Natural killer cell (primary cell): ENCODE results near the gene ARHGAP12. TPM values are rescaled to one million over a fixed set of nuclear protein-coding genes. Genes with fewer than 3 reads are reported as not detected.

Experiments used
- ATAC-seq, 3 donors: fragments of 150-1000 bp in 2 of 3; fragments of 200-7000 bp in 1 of 3; cut with Tn5 transposase; 1 replicate in 1 of 3; 2 replicates in 2 of 3; pipeline ENCODE4 v1.10.0; 2021; ENCODE audit warnings: mild to moderate bottlenecking in 2 of 3, moderate library complexity in 2 of 3
- DNase-seq, 2 donors: peaks; one replicate each; pipeline versions ENCODE4 v3.0.0 to v3.0.0-alpha.2; 2013 to 2021; ENCODE audit warnings: mixed read lengths in 1 of 2
- H3K27ac ChIP-seq: one replicate; pipeline ENCODE4 v1.5.1; 2013; ENCODE audit warnings: mild to moderate bottlenecking, low read length
- H3K27me3 ChIP-seq: one replicate; pipeline ENCODE4 v1.6.1; 2013; ENCODE audit warnings: low read length; ENCODE audit not compliant: control insufficient read depth, insufficient read depth
- H3K36me3 ChIP-seq: one replicate; pipeline ENCODE4 v1.6.1; 2013; ENCODE audit warnings: low read length; ENCODE audit not compliant: control insufficient read depth, insufficient read depth
- H3K4me1 ChIP-seq: one replicate; pipeline ENCODE4 v1.6.1; 2013; ENCODE audit warnings: low read length; ENCODE audit not compliant: control insufficient read depth, insufficient read depth
- H3K4me3 ChIP-seq: one replicate; pipeline ENCODE4 v1.5.1; 2013; ENCODE audit warnings: low read length
- H3K9me3 ChIP-seq: one replicate; pipeline ENCODE4 v1.6.1; 2013; ENCODE audit warnings: low read length; ENCODE audit not compliant: control insufficient read depth, insufficient read depth
- H3K27ac Mint-ChIP-seq, 2 donors: one replicate each; pipeline ENCODE4 v1.8.0; 2022; ENCODE audit warnings: mild to moderate bottlenecking in 2 of 2, mixed read lengths in 2 of 2, moderate library complexity in 1 of 2
- H3K27me3 Mint-ChIP-seq, 2 donors: one replicate each; pipeline ENCODE4 v1.8.0; 2022; ENCODE audit warnings: low read depth in 2 of 2, mixed read lengths in 2 of 2
- H3K36me3 Mint-ChIP-seq: one replicate; pipeline ENCODE4 v1.8.0; 2022; ENCODE audit warnings: mixed read lengths
- H3K4me1 Mint-ChIP-seq, 2 donors: one replicate each; pipeline ENCODE4 v1.8.0; 2022; ENCODE audit warnings: mixed read lengths in 2 of 2
- H3K4me3 Mint-ChIP-seq: one replicate; pipeline ENCODE4 v1.8.0; 2022; ENCODE audit warnings: mild to moderate bottlenecking, moderate library complexity, mixed read lengths
- H3K9me3 Mint-ChIP-seq, 2 donors: one replicate each; pipeline ENCODE4 v1.8.0; 2022; ENCODE audit warnings: mixed read lengths in 2 of 2
- WGBS: methylation state at CpG from one replicate; pipeline ENCODE4 v1.1.7; 2013; ENCODE audit warnings: missing lambda C conversion rate; ENCODE audit not compliant: insufficient coverage; 5-methylcytosine and 5-hydroxymethylcytosine counted together
- intact Hi-C: fragments of 100-400 bp; cut with micrococcal nuclease; formaldehyde crosslinking; loops from one replicate; pipeline ENCODE4 v1.14.2; 2022
- total RNA-seq, 4 donors: library from RNA; stranded (reverse); fragments of 120-200 nt in 1 of 4; gene quantifications; one replicate each; pipeline versions ENCODE4 v1.2.3 to v1.2.4, GENCODE V29; 2013 to 2022
- TF ChIP-seq, protein P1 (sequence below): fragments of 200-600 bp; IDR thresholded peaks from one replicate; pipeline ENCODE4 v1.8.0; 2022; ENCODE audit warnings: antibody characterized with exemption

ARHGAP12 gene
- total RNA-seq, 3 donors from 2014 or later (not counting 1 experiment from before 2014, with no cell fraction given), result 35.1 to 40.2 (median 40.2) TPM

DNA sequence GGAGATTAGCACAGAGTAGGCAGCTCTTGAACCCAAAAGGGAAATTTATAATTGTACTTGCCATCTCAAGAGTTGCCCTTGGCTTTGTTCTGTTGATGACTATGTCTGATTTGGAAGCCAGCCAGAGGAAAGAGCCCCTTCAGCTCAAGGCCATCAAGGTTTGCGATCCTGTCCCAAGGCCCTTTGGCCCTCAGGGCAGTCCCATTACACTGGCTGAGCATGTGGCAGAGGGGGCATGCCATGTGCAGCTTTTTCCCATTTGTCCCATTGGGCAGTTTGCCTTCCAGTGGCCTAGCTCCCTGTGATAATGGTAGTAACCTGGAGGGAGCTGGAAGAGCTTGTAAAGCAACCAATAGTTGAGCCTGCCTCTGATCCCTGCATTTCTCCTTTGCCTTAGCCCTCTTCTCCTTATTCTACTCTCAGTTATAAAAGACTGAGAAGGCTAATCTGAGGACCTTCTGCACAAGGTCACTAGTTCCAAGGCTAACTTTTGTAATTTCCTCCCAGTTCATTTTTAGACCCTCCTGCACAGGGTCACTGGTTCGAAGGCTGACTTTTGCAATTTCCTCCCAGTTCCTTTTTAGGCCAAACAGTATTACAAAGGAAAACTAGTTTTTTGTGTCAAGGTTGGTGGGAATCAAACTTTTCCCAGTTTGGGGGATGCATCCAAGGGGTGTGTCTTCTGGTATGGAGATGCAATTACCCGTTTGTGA, 31.0 kb upstream of the ARHGAP12 start:
- Mint-ChIP-seq H3K27ac (no peak overlapping the region), H3K36me3 (no peaks in the 10 kb centered on the region), H3K9me3 (peaks cover 0 to 1% of the 10 kb centered on the region in 2 donors), H3K4me1 (peaks cover 11 to 21% of the 10 kb centered on the region in 2 donors), H3K27me3 (no peaks in the 10 kb centered on the region), H3K4me3 (no peak overlapping the region)
- DNase-seq (no peak), ATAC-seq (no peak)
- Histone ChIP-seq H3K4me1 (peaks cover 8% of the 10 kb centered on the region), H3K36me3 (no peaks in the 10 kb centered on the region), H3K4me3 (no peak overlapping the region), H3K9me3 (peaks cover 3% of the 10 kb centered on the region), H3K27me3 (no peaks in the 10 kb centered on the region), H3K27ac (no peak overlapping the region)
- WGBS, result 69% methylated on average over 2 of the region's 3 CpGs
- intact Hi-C loops, result no loop called here
- TF ChIP-seq, protein P1, sequence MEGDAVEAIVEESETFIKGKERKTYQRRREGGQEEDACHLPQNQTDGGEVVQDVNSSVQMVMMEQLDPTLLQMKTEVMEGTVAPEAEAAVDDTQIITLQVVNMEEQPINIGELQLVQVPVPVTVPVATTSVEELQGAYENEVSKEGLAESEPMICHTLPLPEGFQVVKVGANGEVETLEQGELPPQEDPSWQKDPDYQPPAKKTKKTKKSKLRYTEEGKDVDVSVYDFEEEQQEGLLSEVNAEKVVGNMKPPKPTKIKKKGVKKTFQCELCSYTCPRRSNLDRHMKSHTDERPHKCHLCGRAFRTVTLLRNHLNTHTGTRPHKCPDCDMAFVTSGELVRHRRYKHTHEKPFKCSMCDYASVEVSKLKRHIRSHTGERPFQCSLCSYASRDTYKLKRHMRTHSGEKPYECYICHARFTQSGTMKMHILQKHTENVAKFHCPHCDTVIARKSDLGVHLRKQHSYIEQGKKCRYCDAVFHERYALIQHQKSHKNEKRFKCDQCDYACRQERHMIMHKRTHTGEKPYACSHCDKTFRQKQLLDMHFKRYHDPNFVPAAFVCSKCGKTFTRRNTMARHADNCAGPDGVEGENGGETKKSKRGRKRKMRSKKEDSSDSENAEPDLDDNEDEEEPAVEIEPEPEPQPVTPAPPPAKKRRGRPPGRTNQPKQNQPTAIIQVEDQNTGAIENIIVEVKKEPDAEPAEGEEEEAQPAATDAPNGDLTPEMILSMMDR, result no peak

GRCh38 chr10:31958856-31959255, 30.2 kb upstream of the ARHGAP12 start:
- intact Hi-C loops, result no loop called here
- H3K4me1 ChIP-seq, result peaks cover 8% of the 10 kb centered on the region
- WGBS, result 77% methylated on average over 2 of the region's 2 CpGs
- no peaks in the 10 kb centered on the region for H3K27me3 ChIP-seq
- Mint-ChIP-seq H3K4me1 (peaks cover 11 to 21% of the 10 kb centered on the region in 2 donors), H3K9me3 (peaks cover 0 to 7% of the 10 kb centered on the region in 2 donors), H3K27ac (no peak overlapping the region), H3K27me3 (no peaks in the 10 kb centered on the region), H3K36me3 (no peaks in the 10 kb centered on the region), H3K4me3 (no peak overlapping the region)
- peaks cover 3% of the 10 kb centered on the region for H3K9me3 ChIP-seq
- no peak overlapping the region for H3K4me3 ChIP-seq
- no peaks in the 10 kb centered on the region for H3K36me3 ChIP-seq
- TF ChIP-seq, protein P1, result no peak
- H3K27ac ChIP-seq, result no peak overlapping the region
- ATAC-seq, result no peak
- DNase-seq, result no peak

DNA sequence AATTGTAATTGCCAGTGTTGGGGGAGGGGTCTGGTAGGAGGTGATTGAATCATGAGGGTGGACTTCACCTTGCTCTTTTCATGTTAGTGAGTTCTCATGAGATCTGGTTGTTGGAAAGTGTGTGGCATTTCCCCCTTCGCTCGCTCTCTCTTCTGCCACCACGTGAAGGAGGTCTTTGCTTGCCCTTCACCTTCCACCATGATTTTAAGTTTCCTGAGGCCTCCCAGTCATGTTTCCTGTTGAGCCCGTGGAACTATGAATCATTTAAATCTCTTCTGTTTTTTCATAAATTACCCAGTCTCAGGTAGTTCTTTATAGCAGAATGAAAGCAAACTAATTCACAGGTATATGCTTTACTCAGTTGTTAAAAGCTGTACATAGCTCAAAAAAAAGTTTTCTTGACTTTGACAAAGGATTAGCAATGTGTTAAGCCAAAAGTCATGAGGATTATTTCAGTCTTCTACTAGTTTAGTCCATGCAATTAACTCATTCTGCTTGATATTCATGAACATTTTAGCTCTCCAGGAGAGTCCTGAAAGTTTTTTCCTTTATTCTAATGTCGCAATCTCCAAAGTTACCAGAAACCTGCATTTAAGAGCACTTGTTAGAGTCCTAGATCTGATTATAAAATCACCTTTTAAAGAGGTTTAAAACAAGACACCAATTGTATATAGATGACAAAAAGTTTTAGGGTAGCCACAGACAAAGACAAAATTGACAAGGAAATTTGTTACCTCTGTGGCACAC, 27.7 kb upstream of the ARHGAP12 start:
- intact Hi-C loops, result no loop called here
- Mint-ChIP-seq H3K27ac (no peak overlapping the region), H3K27me3 (no peaks in the 10 kb centered on the region), H3K9me3 (peaks cover 0 to 7% of the 10 kb centered on the region in 2 donors), H3K4me3 (no peak overlapping the region), H3K36me3 (no peaks in the 10 kb centered on the region), H3K4me1 (peaks cover 2 to 7% of the 10 kb centered on the region in 2 donors)
- Histone ChIP-seq H3K36me3 (no peaks in the 10 kb centered on the region), H3K9me3 (peaks cover 3% of the 10 kb centered on the region), H3K27ac (no peak overlapping the region), H3K4me3 (no peak overlapping the region), H3K27me3 (no peaks in the 10 kb centered on the region), H3K4me1 (no peaks in the 10 kb centered on the region)
- DNase-seq (no peak), ATAC-seq (no peak)
- WGBS, result 73% methylated on average over 5 of the region's 5 CpGs
- TF ChIP-seq, protein P1, result no peak
